ENCODE data around the gene LRWD1. TPM values are rescaled to one million over a fixed set of nuclear protein-coding genes. Genes with fewer than 3 reads are reported as not detected.
"Not testable (repeated sequence)": the region's sequence is repeated elsewhere in the genome, so short reads cannot be mapped to it uniquely, and the experiment has no call there.

LRWD1 gene
- total RNA-seq, 2 experiments from 2014 or later = 20.1 to 20.7 TPM

DNA sequence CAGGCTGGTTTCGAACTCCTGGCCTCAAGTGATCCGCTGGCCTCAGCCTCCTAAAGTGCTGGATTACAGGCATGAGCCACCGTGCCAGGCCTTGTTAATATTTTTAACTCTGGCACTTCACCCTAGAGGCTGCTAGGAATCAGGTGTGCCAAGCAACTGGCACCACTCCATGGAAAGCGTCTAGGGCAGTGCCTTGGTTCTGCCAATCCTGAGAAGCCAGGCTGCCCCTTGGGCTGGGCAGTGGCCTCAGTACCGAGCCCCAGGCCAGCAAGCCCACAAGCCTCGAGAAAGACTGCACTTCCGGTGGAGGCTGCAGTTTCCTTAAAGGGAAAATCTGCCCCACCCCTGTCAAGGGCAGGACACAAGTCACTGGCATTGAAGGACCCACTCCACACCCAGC lies 11.5 kb upstream of the LRWD1 start:
- Mint-ChIP-seq H3K27ac (no peak overlapping the region), H3K27me3 (no peaks in the 10 kb centered on the region), H3K4me1 (peaks cover under 1% of the 10 kb centered on the region), H3K36me3 (peaks cover 4% of the 10 kb centered on the region), H3K4me3 (no peak overlapping the region), H3K9me3 (no peaks in the 10 kb centered on the region)
- no peak for DNase-seq

DNA sequence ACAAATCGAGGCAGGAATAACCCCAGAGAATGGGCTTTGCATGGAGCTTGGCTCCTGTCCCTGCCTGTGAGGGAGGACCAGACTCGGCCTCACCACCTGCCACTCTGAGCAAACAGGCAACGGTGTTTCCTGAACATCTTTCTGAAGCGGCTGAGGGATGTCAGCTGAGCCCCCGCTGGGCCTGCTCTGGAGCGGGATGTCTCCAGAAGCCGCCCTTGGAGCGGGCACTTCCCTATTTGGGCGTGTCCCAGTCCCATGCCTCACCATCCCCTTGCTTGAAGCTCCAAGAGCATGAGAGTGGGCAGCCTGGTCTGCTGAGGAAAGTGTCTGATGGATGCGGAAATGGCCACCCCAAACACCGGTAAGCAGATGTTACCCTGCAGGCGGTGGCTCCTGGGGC lies 10.3 kb upstream of the LRWD1 start:
- no peak overlapping the region for H3K27ac Mint-ChIP-seq
- H3K4me3 Mint-ChIP-seq = no peak overlapping the region
- no peaks in the 10 kb centered on the region for H3K27me3 Mint-ChIP-seq
- H3K4me1 Mint-ChIP-seq = no peaks in the 10 kb centered on the region
- peaks cover 2% of the 10 kb centered on the region for H3K36me3 Mint-ChIP-seq
- H3K9me3 Mint-ChIP-seq = no peaks in the 10 kb centered on the region
- DNase-seq = no peak

DNA sequence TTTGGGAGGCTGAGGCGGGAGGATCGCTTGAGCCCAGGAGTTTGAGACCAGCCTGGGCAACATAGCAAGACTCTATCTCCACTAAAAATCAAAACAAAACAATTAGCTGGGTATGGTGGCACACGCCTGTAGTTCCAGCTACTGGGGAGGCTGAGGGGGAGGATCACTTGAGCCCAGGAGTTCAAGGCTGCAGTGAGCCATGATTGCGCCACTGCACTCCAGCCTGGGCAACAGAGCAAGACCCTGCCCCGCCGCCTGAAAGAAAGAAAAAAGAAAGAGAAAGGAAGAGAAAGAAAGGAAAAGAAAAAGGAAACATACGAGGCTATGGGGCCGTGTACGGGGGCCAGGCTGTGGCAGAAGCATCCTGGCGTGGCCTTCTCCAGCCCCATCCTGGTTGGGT lies 9.9 kb upstream of the LRWD1 start:
- H3K4me1 Mint-ChIP-seq, H3K27ac Mint-ChIP-seq, H3K4me3 Mint-ChIP-seq, H3K27me3 Mint-ChIP-seq, H3K9me3 Mint-ChIP-seq, H3K36me3 Mint-ChIP-seq, DNase-seq: not testable (repeated sequence)

DNA sequence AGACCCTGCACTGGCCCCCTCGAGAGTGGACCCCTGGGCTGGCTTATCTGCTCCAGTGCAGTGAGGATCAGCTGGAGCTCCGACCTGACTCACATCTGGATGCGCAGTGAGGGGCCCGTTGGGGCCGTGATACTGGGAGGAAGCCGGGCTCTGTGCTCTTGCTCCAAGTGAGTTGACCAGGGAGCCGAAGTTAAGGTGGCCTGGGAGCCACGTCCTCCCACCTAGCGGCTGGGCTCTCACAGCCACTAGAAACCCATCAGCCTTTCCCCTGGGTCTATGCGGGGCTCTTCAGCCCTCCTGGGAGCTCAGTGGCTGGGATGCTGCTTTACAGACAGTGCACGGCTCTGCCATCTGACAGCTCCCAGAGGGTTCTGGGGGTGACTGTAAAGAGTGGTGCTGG lies 9.2 kb upstream of the LRWD1 start:
- H3K9me3 Mint-ChIP-seq = no peaks in the 10 kb centered on the region

DNA sequence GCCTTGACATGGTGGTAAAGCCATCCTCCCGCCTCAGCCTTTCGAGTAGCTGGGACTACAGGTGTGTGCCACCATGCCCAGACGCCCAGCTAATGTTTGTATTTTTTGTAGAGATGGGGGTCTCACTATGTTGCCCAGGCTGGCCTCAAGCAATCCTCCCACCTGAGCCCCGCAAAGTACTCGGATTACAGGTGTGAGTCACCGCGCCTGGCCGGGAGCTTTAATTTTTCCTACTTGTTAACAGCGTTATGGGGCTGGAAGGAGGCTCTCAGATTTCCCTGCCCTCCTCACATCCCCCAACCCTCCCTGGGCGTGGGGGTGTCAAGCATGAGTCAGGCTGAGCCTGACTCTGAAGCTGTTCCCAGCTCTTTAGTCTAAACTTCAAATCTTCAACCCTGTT lies 8.5 kb upstream of the LRWD1 start:
- H3K9me3 Mint-ChIP-seq = no peaks in the 10 kb centered on the region
- H3K27ac Mint-ChIP-seq = no peak overlapping the region
- no peak for DNase-seq
- H3K27me3 Mint-ChIP-seq = no peaks in the 10 kb centered on the region
- no peak overlapping the region for H3K4me3 Mint-ChIP-seq
- H3K4me1 Mint-ChIP-seq = no peaks in the 10 kb centered on the region
- H3K36me3 Mint-ChIP-seq = peaks cover 2% of the 10 kb centered on the region

More for the DNA sequence above, 9.2 kb upstream of the LRWD1 start:
- no peaks in the 10 kb centered on the region for H3K27me3 Mint-ChIP-seq
- H3K27ac Mint-ChIP-seq = no peak overlapping the region
- H3K4me3 Mint-ChIP-seq = no peak overlapping the region
- H3K36me3 Mint-ChIP-seq = peaks cover 2% of the 10 kb centered on the region
- DNase-seq = no peak
- H3K4me1 Mint-ChIP-seq = no peaks in the 10 kb centered on the region

DNA sequence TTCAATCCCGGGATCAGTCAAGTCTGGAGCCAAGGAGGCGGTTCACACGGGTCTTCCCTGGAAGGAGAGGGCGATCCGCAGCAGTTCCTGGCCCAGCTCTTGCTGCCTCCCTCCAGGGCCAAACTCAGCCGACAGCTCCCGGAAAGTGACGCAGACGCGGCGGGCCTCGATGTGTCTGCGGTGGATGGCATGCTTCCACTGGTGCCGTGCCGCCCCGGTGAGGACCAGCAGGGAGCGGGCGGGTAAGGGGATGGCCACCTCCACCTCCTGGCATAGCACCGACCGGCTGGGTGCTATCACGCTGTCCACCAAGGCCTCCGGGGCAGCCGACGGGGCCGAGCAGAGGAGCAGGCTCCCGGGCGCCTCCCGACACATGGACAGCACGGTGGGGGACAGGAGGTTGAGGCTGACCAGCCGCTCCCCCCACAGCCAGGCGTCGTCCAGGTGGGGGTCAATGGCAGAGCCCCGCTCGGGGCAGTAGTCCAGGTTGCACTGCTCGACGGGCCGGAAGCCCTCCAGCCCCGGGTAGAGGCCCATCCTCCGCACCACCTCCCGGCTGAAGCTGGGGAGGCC lies 7.3 kb upstream of the LRWD1 start:
- no peaks in the 10 kb centered on the region for H3K4me1 Mint-ChIP-seq
- no peaks in the 10 kb centered on the region for H3K9me3 Mint-ChIP-seq
- H3K4me3 Mint-ChIP-seq = no peak overlapping the region

DNA sequence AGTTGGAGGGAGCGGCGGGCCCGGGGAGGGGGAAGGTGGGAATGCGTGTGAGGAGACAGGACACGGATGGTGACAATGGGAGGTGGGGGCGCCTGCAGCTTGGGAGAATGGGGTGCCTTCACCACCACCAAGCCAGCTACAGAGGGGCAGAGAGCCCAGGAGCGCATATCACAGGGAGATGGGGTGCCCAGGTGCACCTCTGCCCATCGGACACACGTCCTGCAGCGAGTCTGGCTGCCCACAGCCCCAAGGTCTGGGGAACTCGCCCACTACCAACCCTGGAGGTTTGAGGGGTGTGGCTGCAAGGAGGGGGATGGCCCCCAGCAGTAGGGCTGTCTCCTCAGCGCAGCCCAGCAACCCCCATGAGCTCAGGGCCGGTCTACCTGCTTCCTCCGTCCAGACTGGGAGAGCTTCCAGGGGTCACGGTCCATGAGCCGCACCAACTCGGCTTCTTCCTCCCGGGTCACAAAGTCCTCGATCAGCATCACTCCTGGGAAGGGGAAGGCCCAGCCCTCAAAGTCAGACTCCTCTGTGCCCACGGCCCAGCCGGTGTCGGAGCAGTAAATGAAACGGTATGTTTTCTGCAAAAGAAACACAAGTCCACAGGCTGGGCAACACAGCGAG lies 5.5 kb upstream of the LRWD1 start:
- Mint-ChIP-seq H3K27ac (no peak overlapping the region), H3K4me3 (no peak overlapping the region), H3K36me3 (peaks cover 2% of the 10 kb centered on the region), H3K9me3 (no peaks in the 10 kb centered on the region), H3K4me1 (peaks cover 7% of the 10 kb centered on the region), H3K27me3 (no peaks in the 10 kb centered on the region)
- no peak for DNase-seq

More for the DNA sequence above, 7.3 kb upstream of the LRWD1 start:
- no peak for DNase-seq
- Mint-ChIP-seq H3K27ac (no peak overlapping the region), H3K27me3 (no peaks in the 10 kb centered on the region), H3K36me3 (peaks cover 2% of the 10 kb centered on the region)

DNA sequence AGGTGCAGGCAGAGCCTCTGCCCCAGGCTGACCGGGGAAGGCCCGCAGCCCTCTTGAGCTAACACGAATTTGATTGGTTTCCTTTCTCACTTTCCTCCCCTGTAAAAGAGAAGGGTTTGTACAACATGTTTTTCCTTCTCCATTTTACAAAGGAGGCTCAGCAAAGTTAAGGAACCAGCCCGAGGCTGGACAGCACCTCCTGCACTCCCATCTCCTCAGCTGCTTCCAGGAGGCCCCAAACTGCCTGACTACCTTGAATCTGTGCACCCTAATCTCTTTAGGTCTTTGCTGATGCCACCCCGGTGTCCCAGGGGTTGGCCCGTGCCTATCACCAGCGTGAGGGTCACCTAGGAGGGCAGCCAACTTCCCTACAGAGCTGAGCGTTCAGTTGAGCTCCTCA lies 4.3 kb upstream of the LRWD1 start:
- peaks cover 2% of the 10 kb centered on the region for H3K36me3 Mint-ChIP-seq
- H3K9me3 Mint-ChIP-seq = no peaks in the 10 kb centered on the region
- H3K4me3 Mint-ChIP-seq = no peak overlapping the region
- H3K4me1 Mint-ChIP-seq = peaks cover 8% of the 10 kb centered on the region
- peak overlapping the region; percentile 19 for H3K27ac Mint-ChIP-seq
- DNase-seq = no peak
- no peaks in the 10 kb centered on the region for H3K27me3 Mint-ChIP-seq

DNA sequence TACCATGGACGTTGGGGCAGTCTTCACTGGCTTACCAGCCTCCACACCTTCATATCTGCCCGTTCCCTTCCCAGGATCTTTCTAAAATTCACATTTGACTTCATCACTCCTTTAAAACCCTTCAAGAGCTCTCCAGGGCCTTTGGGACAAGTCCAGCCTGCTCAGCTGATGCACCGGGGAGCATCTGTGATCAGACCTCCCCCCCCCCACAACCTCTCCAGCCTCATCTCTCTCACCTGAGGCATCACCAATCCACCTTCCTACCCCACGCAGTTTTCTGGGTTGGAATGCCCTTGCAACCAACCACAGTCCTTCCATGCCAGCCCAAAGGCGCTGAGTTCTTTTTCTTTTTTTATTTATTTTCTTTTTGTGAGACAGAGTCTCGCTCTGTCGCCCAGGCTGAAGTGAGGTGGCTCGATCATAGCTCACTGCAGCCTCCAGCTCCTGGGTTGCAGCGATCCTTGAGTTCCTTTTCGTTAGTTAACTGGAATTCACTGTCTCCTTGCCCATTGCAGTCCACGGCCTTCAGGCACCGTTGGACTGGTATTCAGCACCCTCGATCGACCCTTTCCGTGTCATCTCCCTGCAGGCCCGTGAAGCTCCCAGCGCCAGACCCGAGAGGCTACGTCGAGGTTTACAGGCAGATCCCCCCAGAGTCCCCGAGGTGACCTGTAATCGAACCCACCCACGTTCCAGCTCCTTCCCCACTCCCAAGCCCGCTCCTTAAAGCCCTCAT lies 775 bp upstream of the LRWD1 start:
- Mint-ChIP-seq H3K9me3 (no peaks in the 10 kb centered on the region), H3K4me3 (peak overlapping the region; percentile 93), H3K36me3 (no peaks in the 10 kb centered on the region), H3K27me3 (no peaks in the 10 kb centered on the region), H3K4me1 (peaks cover 20% of the 10 kb centered on the region), H3K27ac (peak overlapping the region; percentile 81)
- DNase-seq = no peak

DNA sequence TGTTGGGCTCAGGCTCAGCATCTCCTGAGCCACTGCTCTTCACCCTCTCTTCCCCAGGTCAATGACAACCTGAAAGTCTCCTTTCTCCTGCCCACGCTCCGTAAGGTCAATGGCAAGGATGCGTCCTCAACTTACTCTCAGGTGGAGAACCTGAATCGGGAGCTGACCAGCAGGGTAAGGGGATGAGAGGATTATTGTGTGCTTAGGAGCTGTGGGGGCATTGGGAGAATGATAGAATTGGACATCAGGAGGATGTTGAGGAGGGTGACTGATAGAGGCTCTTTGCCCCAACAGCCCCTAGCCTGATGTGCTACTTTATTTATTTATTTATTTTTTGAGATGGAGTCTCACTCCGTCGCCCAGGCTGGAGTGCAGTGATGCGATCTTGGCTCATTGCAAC lies 1.3 kb downstream of the LRWD1 start:
- no peaks in the 10 kb centered on the region for H3K36me3 Mint-ChIP-seq
- H3K4me3 Mint-ChIP-seq = peak overlapping the region; percentile 93
- no peaks in the 10 kb centered on the region for H3K9me3 Mint-ChIP-seq
- no peak overlapping the region for H3K27ac Mint-ChIP-seq
- DNase-seq = no peak
- no peaks in the 10 kb centered on the region for H3K27me3 Mint-ChIP-seq
- H3K4me1 Mint-ChIP-seq = peaks cover 20% of the 10 kb centered on the region

DNA sequence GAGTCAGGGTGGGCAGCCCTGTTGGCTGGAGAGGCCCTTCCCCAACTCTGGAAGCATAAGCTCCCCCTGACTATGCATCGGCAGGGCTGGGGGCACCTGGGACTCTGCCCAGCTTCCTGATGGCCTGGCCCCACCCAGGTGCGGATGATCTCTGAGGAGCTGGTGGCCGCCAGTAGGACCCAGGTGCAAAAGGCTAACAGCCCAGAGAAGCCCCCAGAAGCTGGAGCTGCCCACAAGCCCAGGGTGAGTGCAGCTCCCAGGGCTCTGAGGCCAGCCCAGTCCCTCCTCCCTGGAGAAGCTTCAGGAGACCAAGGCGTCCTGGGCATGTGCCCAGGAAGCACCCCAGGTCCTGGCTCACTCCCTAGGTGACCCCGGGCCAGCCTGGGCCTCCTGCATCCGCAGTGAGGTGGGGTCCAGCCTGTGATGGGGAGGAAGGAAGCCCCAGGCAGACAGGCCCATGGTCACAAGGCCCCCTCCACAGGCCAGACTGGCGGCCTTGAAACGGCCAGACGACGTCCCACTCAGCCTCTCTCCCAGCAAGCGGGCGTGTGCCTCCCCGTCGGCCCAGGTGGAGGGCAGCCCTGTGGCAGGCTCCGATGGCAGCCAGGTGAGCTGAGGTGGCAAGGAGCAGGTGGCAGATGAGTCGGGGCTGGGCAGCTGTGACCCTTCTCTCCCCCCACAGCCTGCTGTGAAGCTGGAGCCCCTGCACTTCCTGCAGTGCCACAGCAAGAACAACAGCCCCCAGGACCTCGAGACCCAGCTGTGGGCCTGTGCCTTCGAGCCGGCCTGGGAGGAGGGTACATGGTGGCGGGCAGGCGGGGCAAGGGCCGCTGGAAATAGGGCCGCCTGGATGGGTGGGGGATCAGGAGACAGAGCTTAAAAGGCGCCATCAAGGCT lies 3.0 kb downstream of the LRWD1 start:
- Mint-ChIP-seq H3K9me3 (no peaks in the 10 kb centered on the region), H3K4me3 (no peak overlapping the region), H3K27me3 (no peaks in the 10 kb centered on the region), H3K27ac (no peak overlapping the region), H3K36me3 (no peaks in the 10 kb centered on the region), H3K4me1 (peaks cover 20% of the 10 kb centered on the region)
- DNase-seq = no peak

DNA sequence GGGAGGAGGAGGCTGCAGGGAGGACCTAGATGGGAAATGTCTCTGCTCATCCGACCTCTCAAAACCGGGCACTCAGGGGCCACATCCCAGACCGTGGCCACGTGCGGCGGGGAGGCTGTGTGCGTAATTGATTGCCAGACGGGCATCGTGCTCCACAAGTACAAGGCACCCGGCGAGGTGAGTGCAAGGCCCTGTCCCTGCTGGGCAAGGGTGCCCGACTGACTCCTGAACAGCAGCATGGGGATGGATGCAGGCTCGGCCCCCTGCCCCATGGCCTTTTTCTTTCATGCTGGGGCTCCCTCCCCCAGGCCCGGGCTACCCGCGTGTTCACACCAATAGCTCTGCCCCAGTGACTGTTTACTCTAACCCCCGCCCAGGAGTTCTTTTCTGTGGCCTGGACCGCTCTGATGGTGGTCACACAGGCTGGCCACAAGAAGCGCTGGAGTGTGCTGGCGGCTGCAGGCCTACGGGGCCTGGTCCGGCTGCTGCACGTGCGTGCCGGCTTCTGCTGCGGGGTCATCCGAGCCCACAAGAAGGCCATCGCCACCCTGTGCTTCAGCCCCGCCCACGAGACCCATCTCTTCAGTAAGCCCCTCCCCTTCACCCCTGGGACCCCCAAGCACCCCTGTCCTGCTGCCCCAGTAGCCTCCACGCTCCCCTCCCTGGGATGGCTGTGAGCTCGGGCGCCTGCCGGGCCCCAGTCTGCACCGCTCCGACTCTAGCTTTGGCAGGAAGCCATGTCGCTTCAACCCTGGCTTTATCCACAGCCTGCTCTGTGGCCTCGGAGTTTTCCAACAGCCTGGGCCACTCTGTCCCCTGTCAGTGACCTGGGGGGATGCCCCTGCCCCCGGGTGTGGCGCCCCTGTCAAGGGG lies 3.9 kb downstream of the LRWD1 start:
- no peaks in the 10 kb centered on the region for H3K27me3 Mint-ChIP-seq
- no peaks in the 10 kb centered on the region for H3K9me3 Mint-ChIP-seq
- H3K4me3 Mint-ChIP-seq = no peak overlapping the region
- H3K36me3 Mint-ChIP-seq = no peaks in the 10 kb centered on the region
- DNase-seq = no peak
- H3K27ac Mint-ChIP-seq = no peak overlapping the region
- H3K4me1 Mint-ChIP-seq = peaks cover 16% of the 10 kb centered on the region

DNA sequence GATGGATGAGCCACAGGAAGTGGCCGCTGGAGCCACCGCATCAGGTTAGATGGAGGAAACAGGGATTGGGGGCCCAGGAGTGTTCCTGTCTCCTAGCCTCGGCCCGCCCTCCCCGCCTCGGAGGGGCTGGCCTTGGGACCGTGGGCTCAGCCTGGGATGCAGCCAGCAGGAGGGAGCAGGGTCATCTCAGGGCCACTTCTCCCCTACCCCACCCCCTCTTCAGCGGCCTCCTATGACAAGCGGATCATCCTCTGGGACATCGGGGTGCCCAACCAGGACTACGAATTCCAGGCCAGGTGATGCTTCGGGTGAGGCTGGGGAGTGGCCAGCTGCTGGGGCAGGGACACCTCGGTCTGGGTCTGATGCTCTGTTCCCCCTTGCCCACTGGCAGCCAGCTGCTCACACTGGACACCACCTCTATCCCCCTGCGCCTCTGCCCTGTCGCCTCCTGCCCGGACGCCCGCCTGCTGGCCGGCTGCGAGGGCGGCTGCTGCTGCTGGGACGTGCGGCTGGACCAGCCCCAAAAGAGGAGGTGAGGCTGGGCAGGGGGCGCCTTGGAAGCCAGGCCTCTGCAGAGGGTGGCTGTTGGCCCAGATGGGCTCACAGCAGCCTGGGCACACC lies 4.7 kb downstream of the LRWD1 start:
- Mint-ChIP-seq H3K27me3 (no peaks in the 10 kb centered on the region), H3K4me3 (no peak overlapping the region), H3K27ac (no peak overlapping the region), H3K9me3 (no peaks in the 10 kb centered on the region), H3K36me3 (no peaks in the 10 kb centered on the region), H3K4me1 (peaks cover 12% of the 10 kb centered on the region)
- DNase-seq = no peak

All from activated naive CD8-positive, alpha-beta T cell treated with anti-CD3 and anti-CD28 coated beads for 36 hours (primary cell).